Tibial nerve (tissue), 3 donors: Measurements from ENCODE around the gene DDIT3.

Experiments
- POLR2A ChIP-seq, 2 donors: fragments of 450-650 bp; IDR thresholded peaks; one replicate each; pipeline ENCODE4 v1.6.1; 2017; ENCODE audit warnings: antibody characterized with exemption in 2 of 2, mild to moderate bottlenecking in 2 of 2, moderate library complexity in 2 of 2
- TF ChIP-seq, protein P1 (sequence below), 5 experiments: fragments of 200-600 bp in 3 of 5; fragments of 450-650 bp in 2 of 5; sonication (generic) in 3 of 5; IDR thresholded peaks; one replicate each; pipeline ENCODE4 v1.5.1; 2016 to 2019; ENCODE audit warnings: antibody characterized with exemption in 5 of 5, mild to moderate bottlenecking in 3 of 5, moderate library complexity in 2 of 5

DNA sequence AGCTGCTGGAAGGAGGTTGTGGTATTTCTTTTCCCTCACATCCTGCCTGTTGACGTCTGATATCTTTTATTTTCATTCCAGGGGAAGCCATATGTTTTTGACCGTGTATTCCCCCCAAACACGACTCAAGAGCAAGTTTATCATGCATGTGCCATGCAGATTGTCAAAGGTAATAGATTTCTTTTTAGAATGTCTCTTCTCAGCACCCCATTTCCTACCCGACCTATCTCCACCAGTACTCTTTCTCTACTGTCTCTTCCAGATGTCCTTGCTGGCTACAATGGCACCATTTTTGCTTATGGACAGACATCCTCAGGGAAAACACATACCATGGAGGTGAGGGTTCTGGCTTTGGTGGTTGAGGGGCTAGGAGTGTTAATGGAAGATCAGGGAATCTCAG, 43.0 kb upstream of the DDIT3 start:
- TF ChIP-seq, protein P1, sequence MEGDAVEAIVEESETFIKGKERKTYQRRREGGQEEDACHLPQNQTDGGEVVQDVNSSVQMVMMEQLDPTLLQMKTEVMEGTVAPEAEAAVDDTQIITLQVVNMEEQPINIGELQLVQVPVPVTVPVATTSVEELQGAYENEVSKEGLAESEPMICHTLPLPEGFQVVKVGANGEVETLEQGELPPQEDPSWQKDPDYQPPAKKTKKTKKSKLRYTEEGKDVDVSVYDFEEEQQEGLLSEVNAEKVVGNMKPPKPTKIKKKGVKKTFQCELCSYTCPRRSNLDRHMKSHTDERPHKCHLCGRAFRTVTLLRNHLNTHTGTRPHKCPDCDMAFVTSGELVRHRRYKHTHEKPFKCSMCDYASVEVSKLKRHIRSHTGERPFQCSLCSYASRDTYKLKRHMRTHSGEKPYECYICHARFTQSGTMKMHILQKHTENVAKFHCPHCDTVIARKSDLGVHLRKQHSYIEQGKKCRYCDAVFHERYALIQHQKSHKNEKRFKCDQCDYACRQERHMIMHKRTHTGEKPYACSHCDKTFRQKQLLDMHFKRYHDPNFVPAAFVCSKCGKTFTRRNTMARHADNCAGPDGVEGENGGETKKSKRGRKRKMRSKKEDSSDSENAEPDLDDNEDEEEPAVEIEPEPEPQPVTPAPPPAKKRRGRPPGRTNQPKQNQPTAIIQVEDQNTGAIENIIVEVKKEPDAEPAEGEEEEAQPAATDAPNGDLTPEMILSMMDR (IDR thresholded peaks at IDR 0.05) = no peak
- TF ChIP-seq POLR2A (IDR thresholded peaks at IDR 0.05) = no peak
